GM18526 (cell line): Measurements from ENCODE around the gene COL5A1.

Experiments used
- POLR2A ChIP-seq: IDR thresholded peaks from 3 replicates; pipeline ENCODE4 v1.6.1; 2011; ENCODE audit not compliant: insufficient read length; ENCODE audit errors: extremely low read depth

Gene COL5A1

GRCh38 chr9:134846187-134846586, 204.6 kb downstream of the COL5A1 start:
- no peak for TF ChIP-seq POLR2A

- no peak for TF ChIP-seq POLR2A
Observed at GRCh38 chr9:134846699-134847098, 205.1 kb downstream of the COL5A1 start.

- TF ChIP-seq POLR2A = no peak
Observed at GRCh38 chr9:134847138-134847537, 205.5 kb downstream of the COL5A1 start.

GRCh38 chr9:134847752-134848432, 206.3 kb downstream of the COL5A1 start:
- no peak for TF ChIP-seq POLR2A

- TF ChIP-seq POLR2A = no peak
Observed at GRCh38 chr9:134848504-134848903, 206.9 kb downstream of the COL5A1 start.

- no peak for TF ChIP-seq POLR2A
Observed at GRCh38 chr9:134850611-134851010, 209.0 kb downstream of the COL5A1 start.

GRCh38 chr9:134851020-134851419, 209.4 kb downstream of the COL5A1 start:
- no peak for TF ChIP-seq POLR2A

- TF ChIP-seq POLR2A = no peak
Observed at GRCh38 chr9:134852906-134853654, 211.5 kb downstream of the COL5A1 start.

- no peak for TF ChIP-seq POLR2A
Observed at GRCh38 chr9:134853893-134854292, 212.3 kb downstream of the COL5A1 start.

- no peak for TF ChIP-seq POLR2A
Observed at GRCh38 chr9:134854541-134854981, 213.0 kb downstream of the COL5A1 start.

GRCh38 chr9:134855231-134855899, 213.8 kb downstream of the COL5A1 start:
- no peak for TF ChIP-seq POLR2A

GRCh38 chr9:134855900-134856377, 214.3 kb downstream of the COL5A1 start:
- no peak for TF ChIP-seq POLR2A

GRCh38 chr9:134858051-134858841, 216.6 kb downstream of the COL5A1 start:
- peak; percentile 1 for TF ChIP-seq POLR2A

GRCh38 chr9:134860510-134860909, 218.9 kb downstream of the COL5A1 start:
- no peak for TF ChIP-seq POLR2A

- TF ChIP-seq POLR2A = no peak
Observed at GRCh38 chr9:134861595-134862334, 220.2 kb downstream of the COL5A1 start.
